NCI-H2081 treated with DMSO at 0.1 percent for 48 hours (cell line): ENCODE data around the gene LPAR3.

Experiments
- DNase-seq: peaks from one replicate; lab custom pipeline; 2025; lab: John Stamatoyannopoulos, UW

Gene LPAR3

DNA sequence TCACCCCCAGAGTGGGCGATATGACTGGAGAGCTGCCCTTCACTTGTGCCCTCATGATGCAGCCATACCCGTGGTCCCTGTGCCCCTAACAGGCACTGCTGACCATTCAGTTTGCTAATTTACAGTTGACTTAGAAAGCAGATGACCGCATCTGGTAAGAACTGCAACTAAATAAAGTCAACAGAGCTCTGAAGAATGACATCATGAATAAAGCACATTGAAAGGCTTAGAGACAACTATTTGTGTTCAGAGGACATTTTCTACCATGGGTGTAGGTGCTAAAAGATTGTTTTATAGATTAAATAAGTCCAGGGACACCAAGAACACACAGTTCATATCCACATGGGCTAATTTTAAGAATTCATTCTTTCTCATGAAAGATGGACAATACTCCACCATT is 65.5 kb downstream of the LPAR3 start:
- DNase-seq = no peak

DNA sequence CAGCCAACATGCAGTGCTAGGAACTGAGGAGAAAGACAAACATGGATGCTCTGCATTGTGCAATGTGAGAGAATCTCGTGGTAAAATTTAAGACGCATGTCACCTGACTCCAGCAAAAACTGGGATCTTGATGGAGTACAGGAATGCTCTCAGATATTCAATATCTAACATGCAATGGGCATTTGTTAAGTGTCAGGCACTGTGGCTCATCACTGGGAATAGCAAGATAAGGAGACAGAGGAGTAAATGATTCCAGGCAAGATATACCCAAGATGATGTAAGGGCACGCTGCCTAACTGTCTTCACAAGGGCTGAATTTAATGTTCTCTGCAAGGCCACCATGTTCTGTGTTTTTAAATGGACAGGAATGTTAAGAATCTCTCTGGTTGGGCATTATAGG is 67.8 kb downstream of the LPAR3 start:
- no peak for DNase-seq

DNA sequence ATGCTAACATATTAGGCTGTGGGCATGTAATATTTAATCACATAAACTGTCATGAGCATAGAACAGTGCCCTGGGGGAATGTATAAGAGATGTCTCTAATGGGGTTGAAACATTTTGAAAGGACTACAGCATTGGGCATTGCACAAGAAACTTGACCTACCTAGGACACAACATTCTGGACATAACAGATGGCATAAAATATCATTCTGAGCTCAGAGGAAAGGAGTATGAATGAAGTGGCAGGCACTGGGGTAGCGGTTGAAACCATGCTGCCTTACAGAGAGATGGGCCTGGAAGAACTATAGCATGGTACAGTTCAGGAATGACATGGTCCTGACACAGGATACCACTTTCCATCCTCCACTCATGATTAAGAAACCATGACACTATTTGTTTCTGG is 69.0 kb downstream of the LPAR3 start:
- no peak for DNase-seq

DNA sequence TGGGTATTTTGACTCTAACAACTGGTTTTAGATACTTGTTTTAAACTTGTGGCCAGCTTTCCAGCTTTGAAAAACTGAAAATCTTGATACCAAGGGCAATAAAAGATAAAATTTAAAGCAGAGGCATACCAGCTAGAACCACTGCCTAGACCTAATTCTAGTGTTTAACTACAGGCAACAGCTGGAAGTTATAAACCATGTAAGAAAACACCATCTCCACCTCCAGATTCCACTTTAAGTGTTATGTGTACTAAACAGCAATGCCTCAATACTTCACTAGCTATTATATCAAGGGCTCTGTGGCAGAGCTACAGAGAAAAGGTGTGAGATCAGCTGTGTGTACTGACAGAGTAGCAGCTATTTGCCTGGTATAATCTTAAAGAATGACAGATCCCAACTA is 69.5 kb downstream of the LPAR3 start:
- DNase-seq = no peak

DNA sequence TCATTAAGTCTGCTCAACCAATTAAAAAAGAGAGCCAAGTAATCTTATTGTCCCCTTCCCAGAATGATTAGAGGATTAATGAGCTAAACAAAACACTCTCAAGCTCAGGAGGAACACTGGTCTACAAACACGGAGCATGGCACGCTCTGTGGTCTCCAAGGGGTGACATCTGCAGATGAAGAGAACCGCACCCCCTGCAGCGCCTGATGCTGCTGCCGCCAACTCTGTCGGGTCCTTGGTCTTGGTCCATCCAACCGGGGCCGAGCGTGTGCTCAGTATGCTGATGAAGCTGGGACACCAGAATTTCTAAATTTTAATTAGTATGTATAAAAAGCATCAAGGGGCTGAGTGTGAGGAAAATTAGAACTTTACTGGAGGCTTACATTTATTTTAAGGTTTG is 82.7 kb downstream of the LPAR3 start:
- no peak for DNase-seq

DNA sequence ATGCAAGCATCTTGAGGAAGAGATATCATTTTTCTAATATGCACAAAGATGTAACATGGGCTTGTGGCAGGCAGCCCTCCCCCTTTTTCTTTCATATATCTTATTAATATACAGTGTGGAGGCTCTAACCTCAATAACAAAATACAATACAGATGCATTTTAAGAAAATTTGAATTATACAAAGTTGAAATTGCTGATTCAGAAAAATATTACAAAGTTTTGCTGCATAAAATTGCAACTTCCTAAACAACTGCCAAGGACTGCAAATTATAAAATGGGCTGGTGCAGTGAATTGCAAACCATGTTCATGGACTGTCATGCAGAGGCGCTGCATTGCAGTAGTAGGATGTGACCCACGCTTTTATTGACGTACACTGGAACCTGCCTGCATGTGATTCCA is 84.0 kb downstream of the LPAR3 start:
- DNase-seq = no peak

DNA sequence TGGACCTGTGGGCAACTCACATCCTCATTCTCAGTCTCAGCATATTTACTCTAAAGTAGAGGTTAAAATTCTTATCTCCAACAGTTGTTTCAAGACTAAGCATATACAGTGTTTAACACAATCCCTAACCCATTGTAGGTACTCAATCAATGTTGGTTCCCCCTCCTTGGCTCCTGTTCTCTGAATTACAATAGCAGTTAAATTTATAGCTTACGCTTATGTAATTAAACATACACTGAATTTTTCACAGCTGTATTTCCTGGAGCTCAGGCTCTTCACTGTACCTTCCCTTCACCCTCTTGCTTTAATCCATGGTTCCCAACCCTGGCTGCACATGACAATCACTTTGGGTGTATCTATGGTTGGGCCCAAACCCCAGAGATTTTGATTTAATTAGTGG is 89.4 kb downstream of the LPAR3 start:
- no peak for DNase-seq

DNA sequence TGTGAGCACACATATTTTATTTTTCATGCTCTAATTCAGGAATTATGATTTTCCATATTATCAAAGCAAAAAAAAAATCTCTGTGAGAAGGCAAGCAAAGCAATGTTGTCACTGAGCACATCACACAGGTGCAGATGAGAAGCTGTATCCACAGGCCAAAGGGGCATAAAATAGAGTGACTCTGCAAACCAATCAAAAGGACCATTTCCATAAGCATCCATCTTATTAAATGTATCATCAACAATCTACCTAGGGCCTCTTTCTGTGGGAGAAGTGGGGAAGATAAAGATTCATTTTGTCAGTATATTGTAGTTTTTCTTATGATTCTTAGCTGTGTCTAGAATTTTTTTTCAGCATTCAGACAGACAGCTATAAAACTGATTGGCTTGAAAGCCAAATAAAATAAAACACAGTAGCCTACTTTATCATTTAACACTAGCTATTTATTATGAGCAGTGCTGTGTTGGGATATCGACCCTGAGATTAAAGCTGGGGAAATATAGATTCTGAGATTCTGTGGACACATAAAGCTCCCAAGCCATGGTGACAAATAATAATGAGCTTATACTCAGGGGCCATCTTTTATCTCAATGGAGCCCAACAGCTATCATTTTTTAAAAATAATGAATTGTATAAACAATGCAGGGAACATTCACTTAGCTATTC is 90.3 kb downstream of the LPAR3 start:
- no peak for DNase-seq

DNA sequence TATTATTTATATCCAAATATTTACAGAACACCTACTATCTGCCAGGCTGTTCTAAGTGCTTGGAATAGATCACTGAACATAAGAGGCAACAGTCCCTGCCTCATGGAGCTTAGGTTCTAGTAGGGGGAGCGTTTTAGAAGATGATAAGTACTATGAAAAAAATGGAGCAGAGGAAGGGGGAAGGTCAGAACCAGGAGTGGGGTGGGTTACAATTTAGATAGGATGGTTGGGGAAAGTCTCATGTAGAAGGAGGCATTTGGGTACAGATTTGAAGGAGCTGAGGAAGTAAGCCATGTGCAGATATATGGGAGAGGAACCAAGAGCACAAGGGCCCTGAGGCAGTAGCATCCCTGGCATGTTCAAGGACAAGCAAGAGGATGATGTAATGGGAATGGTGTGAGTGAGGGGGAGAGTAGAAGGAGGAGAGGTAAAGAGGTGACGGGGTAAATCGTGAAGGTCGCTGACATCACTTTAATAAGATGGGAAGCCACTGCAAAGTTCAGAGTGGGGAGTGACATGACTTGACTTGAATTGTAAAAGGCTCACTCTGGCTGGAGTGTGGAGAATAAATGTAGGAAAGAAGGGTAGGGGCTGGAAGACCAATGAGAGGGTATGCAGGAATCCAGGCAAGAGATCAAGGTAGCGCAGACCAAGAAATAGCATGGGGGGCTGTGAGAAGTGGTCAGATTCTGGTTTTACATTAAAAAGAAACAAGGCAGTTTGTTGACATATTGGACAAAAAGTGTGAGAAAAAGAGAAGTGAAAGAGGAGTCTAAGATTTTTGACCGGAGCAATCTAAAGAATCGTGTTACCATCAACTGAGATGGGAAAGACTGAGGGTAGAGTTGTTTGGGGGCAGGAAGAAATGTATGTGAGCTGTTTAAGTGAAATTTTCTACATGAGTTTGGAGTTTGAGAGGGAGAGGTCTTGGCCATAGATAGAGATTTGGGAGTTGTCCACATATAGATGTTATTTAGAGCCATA is 92.6 kb downstream of the LPAR3 start:
- no peak for DNase-seq

DNA sequence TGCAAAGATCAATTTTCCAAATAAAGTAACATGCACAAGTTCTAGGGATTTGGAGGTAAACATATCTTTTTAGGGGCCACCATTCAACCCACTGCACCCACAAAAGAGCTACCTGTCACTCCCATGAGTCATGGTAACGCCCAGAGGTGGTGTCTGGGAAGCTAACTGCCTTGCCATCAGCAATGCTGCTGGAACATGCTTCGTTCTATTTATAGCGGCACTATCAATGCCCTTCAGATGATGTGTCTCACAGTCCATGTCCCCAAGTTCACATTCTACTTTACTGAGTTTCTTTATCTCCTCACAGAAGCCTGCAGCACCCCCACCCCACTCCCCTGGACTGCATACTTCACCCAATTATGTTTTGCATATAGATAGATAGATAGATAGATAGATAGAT is 95.4 kb downstream of the LPAR3 start:
- DNase-seq = no peak

DNA sequence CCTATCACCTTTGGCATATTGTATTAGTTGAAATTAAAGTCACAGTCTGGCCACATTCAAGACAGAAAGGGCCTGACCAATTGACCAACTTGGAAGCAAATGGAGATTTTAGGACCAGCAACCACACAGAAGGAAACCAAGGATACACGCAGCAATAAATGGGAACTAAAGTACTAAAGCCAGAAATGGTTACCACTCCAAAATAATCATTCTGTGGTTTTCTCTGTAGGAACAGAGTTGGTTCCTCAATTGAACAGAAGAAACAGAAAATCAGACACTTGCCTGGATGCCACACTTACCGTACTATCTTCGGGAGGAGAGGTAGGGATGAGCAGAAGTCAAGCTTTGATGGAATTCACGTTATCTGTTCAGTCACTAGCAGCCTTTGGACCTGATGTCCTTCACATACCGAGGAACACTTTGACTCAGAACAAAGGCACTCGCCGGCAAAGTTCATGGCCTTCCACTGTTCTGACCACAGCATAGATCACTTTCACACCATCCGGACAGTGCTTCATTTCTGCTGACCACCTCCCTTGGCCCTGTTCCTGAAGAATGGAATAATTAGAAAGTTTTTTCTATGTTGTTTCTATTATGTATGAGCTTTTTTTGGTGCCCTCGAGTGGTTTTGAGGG is 96.9 kb downstream of the LPAR3 start:
- DNase-seq = no peak

DNA sequence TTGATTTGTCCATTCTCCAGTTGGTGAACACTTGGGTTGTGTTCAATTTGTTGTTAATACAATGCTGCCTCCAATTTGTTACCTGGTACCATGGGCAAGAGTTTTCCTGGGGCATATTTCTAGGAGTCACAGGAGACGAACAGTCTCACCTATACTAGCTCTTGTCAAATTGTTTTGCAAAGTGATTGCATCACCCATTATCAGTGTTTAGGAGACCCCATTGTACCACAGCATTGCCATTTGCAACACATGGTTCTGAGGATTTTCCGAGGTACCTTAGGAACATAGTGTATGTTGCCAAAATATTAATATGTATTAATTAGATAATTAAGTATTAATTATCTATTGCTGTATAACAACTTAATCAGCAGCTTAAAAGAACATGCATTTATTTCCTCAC is 97.8 kb downstream of the LPAR3 start:
- no peak for DNase-seq

DNA sequence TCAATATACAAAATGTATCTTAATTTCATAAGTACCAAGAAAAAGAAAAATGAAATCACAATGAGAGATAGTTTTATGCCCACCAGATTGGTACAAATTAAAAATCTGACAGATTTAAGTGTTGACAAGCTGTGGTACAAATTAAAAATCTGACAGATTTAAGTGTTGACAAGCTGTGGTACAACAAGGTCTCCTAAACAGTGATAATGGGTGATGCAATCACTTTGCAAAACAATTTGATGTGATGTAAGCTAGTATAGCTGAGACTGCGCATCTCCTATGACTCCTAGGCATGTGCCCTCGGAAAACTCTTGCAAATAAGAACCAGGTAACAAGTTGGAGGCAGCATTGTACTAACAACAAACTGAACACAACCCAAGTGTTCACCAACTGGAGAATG is 100.6 kb downstream of the LPAR3 start:
- DNase-seq = no peak

DNA sequence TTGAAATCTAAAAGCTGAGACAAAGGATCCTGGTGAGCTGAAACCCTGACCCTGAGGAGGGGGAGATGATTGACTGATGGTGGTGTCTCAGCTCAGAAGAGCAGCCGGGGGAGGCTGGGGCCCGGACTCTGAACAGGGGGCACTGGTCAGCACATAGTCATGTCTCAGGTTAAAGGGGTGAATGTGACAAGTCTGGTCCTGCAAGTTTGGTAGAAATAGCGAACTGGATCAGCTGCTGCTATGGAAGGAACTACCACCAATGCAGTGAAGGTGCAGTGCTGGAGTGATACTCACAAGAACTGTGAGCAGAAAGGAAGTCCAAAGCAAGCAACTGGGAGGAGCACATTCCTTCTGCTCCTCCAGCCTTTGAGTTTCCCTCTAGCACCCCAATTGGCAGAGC is 104.0 kb downstream of the LPAR3 start:
- no peak for DNase-seq

DNA sequence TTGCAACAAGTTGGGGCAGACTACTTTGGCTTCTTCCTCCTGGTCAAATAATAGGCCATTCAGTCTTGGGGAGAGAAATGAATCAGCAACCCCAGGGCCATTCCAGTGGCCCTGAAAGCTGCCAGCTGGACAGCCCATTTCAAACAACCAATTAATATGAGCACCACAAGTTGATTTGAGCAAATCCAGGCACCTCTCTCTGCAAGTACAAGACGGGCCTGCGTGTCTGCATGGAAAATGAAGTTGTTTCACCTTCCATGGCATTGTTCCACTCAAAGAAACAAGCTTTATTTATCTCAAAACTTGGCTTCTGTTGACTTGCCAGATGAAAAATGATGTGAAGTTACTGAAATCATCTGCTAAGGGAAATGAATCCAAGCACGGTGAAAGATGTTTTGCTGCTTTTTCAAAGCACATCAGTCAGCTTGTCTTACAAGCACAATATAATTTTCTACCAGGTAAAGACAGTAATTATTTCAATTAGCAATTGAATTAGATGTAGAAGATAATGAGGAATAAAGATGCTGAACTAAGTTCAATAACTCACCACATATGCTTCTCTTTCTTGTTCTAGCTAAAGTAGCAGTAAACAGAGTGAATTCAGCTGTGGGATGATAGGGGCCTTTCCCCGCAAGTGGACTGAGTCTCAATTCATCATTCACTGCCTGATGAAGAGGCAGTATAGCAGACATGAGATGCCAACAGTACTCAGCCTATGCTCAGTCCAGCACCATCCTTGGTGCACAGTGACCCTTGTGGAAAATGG is 107.6 kb downstream of the LPAR3 start:
- DNase-seq = no peak

DNA sequence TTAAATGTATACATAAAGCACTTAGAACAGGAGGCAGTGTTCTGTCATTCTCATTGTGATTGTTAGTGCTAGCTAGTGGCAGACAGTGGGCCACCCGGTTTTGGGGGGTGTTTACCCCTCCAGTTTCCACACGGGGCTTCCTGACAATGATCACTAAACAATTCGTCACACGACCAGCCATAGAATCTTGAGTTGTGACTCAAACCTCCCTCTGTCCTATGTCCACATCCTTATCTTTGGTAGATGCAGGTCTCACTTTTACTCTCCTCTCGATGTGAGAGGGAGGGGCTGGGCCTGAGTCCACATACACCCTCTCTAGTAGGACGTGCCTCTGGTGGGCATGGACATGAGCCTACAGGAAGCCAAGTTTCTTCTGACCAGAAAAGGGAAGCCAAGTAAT is 110.1 kb downstream of the LPAR3 start:
- no peak for DNase-seq

DNA sequence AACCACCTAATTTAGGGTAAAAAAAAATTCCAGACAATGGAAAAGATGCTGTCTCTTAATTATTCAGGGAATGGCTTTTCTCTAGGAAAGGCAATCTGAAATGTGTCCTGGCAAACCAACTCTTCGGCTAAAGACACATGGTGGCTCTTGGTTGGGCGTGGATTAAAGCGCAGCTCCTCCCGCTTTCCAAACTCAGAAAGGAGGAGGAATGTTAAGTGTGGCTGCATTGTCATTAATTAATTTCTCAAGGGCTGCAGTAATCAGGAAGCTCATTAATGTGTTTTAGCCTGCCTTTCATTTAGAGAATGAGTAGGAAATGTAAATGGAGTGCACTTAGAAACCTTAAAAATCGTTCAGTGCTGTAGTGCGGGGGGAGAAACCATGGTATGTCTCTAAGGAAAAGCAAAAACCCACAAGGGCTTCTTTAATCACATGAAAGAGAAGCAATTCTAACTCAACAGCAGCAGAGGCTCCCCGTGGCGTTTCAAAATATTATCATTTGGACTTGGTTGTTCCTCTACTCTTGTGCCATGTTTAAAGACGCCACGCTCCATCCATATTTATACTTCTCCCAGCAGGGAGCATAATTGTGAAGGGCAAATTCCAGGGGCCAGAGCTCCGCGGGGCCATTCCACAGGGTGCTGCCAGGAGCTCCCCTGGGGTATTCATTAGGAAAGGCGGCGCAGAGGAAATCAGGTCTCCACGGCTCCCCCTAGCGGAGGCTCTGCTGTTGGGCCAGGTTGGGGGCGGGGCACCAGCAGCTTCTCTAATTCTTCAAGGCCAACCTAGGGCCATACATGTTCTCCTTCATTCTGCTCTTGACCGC is 110.8 kb downstream of the LPAR3 start:
- no peak for DNase-seq

DNA sequence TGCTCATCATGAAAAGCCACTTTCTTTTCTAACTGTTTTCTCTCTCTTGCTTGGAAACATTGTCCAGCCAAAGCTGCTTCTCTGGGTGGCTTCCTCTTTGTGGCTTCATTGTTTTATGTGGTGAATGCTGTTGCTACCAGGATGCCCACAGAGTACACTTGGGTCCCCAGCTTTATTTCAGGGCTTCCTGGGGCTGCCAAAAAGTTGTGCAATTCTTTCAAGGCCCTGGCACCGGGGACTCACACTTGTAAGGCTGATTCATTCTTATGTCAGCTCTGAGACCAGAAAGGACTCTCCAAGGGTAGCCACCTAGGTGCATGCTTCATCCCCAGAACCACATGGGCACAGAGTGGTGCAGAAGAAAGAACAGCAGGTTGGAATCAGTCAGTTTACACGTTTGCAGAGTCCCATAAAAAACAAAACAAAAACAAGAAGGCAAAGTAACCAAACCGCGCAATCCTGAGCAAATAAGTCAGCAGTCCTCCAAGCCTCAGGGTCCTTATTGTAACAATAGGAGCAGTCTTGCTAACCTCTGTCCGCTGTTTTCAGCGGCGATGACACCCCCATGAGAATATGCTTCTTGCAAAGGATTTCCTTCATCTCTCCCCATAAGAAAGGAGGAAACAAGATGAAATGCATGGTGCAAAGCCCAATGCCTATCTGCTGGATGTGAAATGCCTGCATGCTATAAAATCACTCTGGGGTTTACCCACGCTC is 112.8 kb downstream of the LPAR3 start:
- DNase-seq = no peak

DNA sequence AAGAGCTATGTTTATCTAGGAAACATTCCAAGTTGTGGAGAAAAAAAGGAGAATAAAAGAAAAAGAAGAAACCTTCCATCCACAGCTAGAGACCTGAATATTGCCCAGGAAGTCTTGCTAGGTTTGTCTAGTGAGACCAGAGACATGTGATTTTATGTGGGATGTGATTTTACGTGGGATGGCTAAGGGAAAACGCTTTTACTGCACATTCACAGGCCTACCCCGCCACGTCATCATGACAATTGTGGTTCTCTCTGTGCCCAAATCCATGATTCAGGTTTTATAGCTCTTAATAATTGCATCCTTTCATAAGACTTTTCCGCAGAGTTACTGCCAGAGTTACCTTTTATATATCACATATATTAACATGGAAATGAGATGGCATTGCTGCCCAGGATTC is 116.4 kb downstream of the LPAR3 start:
- no peak for DNase-seq

DNA sequence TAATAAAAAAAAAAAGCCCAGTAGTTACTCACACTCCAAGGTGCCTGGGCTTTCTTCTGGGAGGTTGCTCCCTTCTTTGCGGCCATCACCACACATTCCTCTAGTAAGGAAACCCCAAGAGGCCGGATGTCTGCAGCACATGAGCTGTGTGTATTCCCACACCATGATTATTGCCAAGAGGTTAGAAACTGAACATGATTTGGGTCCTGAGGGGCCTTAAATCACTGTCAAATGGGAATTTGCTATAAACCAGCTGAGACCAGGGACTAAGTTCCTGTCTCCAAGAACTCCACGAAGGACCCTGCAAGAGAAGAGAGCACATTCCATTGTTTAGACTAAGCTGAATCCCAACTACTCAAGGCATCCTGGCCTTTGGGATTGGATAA is 117.5 kb downstream of the LPAR3 start:
- no peak for DNase-seq
